ENCODE results near the gene MAPK7.

The MAPK7 gene

GRCh38 chr17:19363460-19364035 is 14.8 kb upstream of the MAPK7 start:
- no peak for DNase-seq (ENCODE audit: low read depth)

- DNase-seq (ENCODE audit: low read depth): no peak
Measured at GRCh38 chr17:19364699-19365498, 13.4 kb upstream of the MAPK7 start.

- no peak for DNase-seq (ENCODE audit: low read depth)
Measured at GRCh38 chr17:19365499-19365817, 12.8 kb upstream of the MAPK7 start.

- no peak for DNase-seq (ENCODE audit: low read depth)
Measured at GRCh38 chr17:19365833-19366636, 12.3 kb upstream of the MAPK7 start.

- no peak for DNase-seq (ENCODE audit: low read depth)
Measured at GRCh38 chr17:19366637-19366972, 11.7 kb upstream of the MAPK7 start.

GRCh38 chr17:19368229-19368628 is 10.1 kb upstream of the MAPK7 start:
- DNase-seq (ENCODE audit: low read depth): no peak

GRCh38 chr17:19369107-19369778 is 9.1 kb upstream of the MAPK7 start:
- no peak for DNase-seq (ENCODE audit: low read depth)

- DNase-seq (ENCODE audit: low read depth): no peak
Measured at GRCh38 chr17:19369846-19370492, 8.3 kb upstream of the MAPK7 start.

GRCh38 chr17:19370493-19370960 is 7.8 kb upstream of the MAPK7 start:
- DNase-seq (ENCODE audit: low read depth): no peak

GRCh38 chr17:19371259-19372010 is 6.9 kb upstream of the MAPK7 start:
- no peak for DNase-seq (ENCODE audit: low read depth)

GRCh38 chr17:19372011-19372370 is 6.3 kb upstream of the MAPK7 start:
- DNase-seq (ENCODE audit: low read depth): no peak

GRCh38 chr17:19372439-19372838 is 5.9 kb upstream of the MAPK7 start:
- no peak for DNase-seq (ENCODE audit: low read depth)

GRCh38 chr17:19372866-19373504 is 5.3 kb upstream of the MAPK7 start:
- no peak for DNase-seq (ENCODE audit: low read depth)

GRCh38 chr17:19374136-19374535 is 4.2 kb upstream of the MAPK7 start:
- no peak for DNase-seq (ENCODE audit: low read depth)

- no peak for DNase-seq (ENCODE audit: low read depth)
Measured at GRCh38 chr17:19375732-19376131, 2.6 kb upstream of the MAPK7 start.

GRCh38 chr17:19376811-19377210 is 1.5 kb upstream of the MAPK7 start:
- DNase-seq (ENCODE audit: low read depth): no peak

GRCh38 chr17:19377602-19378415 is 489 bp upstream of the MAPK7 start:
- peak; percentile 88 for DNase-seq (ENCODE audit: low read depth)

- no peak for DNase-seq (ENCODE audit: low read depth)
Measured at GRCh38 chr17:19379361-19380065, 1.2 kb downstream of the MAPK7 start.
